ENCODE measurements around the gene SLC15A3.

GRCh38 chr11:60917267-60917666 is 34.7 kb downstream of the SLC15A3 start:
- no peak for TF ChIP-seq CHD2 (IDR thresholded peaks at IDR 0.05; ENCODE audit: low read length, partially characterized antibody)
- TF ChIP-seq TAF1 (IDR thresholded peaks at IDR 0.05; ENCODE audit: borderline replicate concordance, low read depth, low read length) = no peak
- TF ChIP-seq CTCF (IDR thresholded peaks at IDR 0.05) = no peak
- no peak for TF ChIP-seq EP300 (IDR thresholded peaks at IDR 0.05; ENCODE audit: borderline replicate concordance in 1 of 2, low read depth in 1 of 2, low read length in 1 of 2)
- TF ChIP-seq POLR2AphosphoS5 (IDR thresholded peaks at IDR 0.05; ENCODE audit: low read depth, low read length) = no peak

Data from SK-N-SH (cell line).